KOPT-K1 (cell line): ENCODE results near the gene CARD10.
"Not testable (repeated sequence)": the region's sequence is repeated elsewhere in the genome, so short reads cannot be mapped to it uniquely, and the experiment has no call there.

Experiments
- H3K27ac ChIP-seq: fragments of 200-600 bp; sonication (generic); 2 replicates; pipeline ENCODE4 v1.5.1; 2016; ENCODE audit warnings: antibody characterized with exemption, mild to moderate bottlenecking, low read depth, low read length; ENCODE audit not compliant: poor library complexity, severe bottlenecking
- H3K36me3 ChIP-seq: fragments of 200-600 bp; sonication (generic); 2 replicates; pipeline ENCODE4 v1.5.1; 2017; ENCODE audit warnings: antibody characterized with exemption, mild to moderate bottlenecking, low read length, moderate library complexity; ENCODE audit not compliant: insufficient read depth
- H3K9me3 ChIP-seq: fragments of 200-600 bp; sonication (generic); 2 replicates; pipeline ENCODE4 v1.5.1; 2017; ENCODE audit warnings: antibody characterized with exemption, low read length, mild to moderate bottlenecking; ENCODE audit not compliant: insufficient read depth, poor library complexity, severe bottlenecking

Gene CARD10

GRCh38 chr22:37542959-37543358 lies 23.7 kb upstream of the CARD10 start:
- no peak overlapping the region for H3K27ac ChIP-seq
- no peaks in the 10 kb centered on the region for H3K36me3 ChIP-seq
- no peaks in the 10 kb centered on the region for H3K9me3 ChIP-seq

- H3K27ac ChIP-seq, H3K9me3 ChIP-seq, H3K36me3 ChIP-seq: not testable (repeated sequence)
Observed at GRCh38 chr22:37542416-37542815, 23.2 kb upstream of the CARD10 start.

GRCh38 chr22:37539790-37540189 lies 20.6 kb upstream of the CARD10 start:
- H3K27ac ChIP-seq, H3K9me3 ChIP-seq, H3K36me3 ChIP-seq: not testable (repeated sequence)

DNA sequence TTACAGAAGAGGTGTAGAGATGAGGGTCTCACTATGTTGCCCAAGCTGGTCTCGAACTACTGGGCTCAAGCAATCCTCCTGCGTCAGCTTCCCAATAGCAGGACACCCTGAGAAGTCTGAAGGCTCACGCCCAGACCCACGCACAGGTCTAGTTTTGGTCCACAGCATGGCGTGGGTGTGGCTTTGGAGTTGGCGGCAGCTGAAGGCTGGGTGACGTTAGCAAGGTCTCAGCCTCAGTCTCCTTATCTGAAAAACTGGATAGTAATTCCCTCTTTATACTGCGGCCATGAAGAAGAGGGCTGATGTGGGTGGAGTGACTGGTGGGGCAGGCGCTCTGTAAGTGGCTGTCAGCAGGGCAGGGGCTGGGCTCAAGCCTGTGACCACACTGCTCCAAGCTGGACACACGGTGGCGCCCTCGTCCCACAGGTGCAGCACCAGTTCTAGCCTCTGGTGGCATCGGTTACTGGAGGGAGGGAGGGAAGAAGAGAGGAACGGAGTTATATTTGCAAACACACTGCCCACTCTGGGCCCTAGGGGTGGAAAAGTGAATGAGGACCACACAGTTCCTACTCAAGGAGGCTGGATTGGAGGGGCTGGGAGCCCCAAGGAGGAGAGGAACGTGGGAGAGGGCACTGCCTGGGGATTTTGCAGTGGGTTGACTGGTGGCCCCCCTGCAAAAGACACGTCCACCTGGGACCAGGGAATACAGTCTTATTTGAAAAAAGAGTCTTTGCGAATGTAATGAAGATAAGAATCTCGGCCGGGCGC lies 19.6 kb upstream of the CARD10 start:
- no peak overlapping the region for H3K27ac ChIP-seq
- no peaks in the 10 kb centered on the region for H3K36me3 ChIP-seq
- no peaks in the 10 kb centered on the region for H3K9me3 ChIP-seq

- H3K27ac ChIP-seq, result no peak overlapping the region
- H3K9me3 ChIP-seq, result no peaks in the 10 kb centered on the region
- no peaks in the 10 kb centered on the region for H3K36me3 ChIP-seq
Observed at GRCh38 chr22:37535159-37535558, 15.9 kb upstream of the CARD10 start.

DNA sequence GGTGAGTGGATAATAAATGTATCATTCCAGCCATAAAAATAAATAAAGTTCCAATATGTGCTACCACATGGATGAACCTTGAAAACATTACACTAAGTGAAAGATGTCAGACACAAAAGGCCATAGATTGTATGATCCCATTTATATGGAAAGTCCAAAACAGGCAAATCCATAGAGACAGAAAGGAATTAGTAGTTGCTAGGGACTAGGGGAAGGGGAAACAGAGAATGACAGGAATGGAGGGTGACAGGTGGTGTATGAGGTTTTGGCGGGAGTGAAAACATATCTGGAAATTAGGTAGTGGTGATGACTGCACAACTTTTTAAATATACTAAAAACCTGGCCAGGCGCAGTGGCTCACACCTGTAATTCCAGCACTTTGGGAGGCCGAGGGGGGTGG lies 15.2 kb upstream of the CARD10 start:
- Histone ChIP-seq H3K27ac (no peak overlapping the region), H3K9me3 (no peaks in the 10 kb centered on the region), H3K36me3 (no peaks in the 10 kb centered on the region)

DNA sequence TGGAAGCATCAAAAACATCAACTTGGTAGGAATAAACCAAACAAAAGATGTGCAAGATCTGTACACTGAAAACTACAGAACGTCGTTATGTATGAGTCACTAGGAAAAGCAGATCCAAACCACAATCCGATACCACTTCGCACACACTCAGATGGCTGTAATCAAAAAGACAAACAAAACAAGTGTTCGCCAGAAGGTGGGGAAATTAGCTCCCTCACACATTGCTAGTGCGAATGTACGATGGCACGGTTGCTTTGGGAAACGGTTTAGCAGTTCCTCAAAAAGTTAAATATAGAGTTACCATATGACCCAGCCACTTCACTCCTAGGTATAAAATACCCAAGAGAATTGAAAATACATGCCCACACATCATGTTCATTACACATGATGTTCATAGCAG lies 14.8 kb upstream of the CARD10 start:
- H3K9me3 ChIP-seq, result no peaks in the 10 kb centered on the region
- no peak overlapping the region for H3K27ac ChIP-seq
- no peaks in the 10 kb centered on the region for H3K36me3 ChIP-seq

DNA sequence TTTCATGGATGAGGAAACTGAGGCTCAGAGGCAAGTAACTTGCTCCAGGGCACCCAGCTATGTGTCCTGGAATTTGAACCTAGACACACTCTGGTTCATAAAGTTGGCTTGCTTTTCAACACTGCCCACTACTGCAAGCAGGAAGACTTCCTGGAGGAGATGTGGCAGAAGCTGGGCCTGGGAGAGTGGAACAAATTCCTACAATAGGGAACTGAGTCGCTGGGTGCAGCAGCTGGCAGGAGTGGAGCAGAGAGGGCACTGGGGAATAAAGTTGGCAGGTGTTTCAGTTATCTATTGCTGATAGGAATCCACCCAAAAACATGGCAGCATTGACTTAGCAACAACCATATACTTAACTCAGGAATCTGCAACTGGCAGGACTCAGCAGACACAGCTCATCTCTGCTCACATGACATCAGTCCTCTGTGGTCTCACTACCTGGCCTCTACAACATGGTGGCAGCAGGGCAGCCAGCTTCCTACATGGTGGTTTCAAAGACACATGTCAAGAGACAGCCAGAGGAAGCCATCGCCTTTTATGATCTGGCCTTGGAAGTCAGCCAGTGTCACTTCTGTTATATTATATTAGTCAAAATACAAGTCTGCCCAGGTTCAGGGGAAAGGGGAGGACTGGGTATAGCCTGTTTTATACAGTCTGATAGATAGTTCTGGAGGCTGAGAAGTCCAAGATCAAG lies 10.6 kb upstream of the CARD10 start:
- no peaks in the 10 kb centered on the region for H3K36me3 ChIP-seq
- H3K27ac ChIP-seq, result no peak overlapping the region
- H3K9me3 ChIP-seq, result no peaks in the 10 kb centered on the region

- not testable (repeated sequence) for H3K27ac ChIP-seq, H3K9me3 ChIP-seq, H3K36me3 ChIP-seq
Observed at GRCh38 chr22:37527952-37528351, 8.7 kb upstream of the CARD10 start.

DNA sequence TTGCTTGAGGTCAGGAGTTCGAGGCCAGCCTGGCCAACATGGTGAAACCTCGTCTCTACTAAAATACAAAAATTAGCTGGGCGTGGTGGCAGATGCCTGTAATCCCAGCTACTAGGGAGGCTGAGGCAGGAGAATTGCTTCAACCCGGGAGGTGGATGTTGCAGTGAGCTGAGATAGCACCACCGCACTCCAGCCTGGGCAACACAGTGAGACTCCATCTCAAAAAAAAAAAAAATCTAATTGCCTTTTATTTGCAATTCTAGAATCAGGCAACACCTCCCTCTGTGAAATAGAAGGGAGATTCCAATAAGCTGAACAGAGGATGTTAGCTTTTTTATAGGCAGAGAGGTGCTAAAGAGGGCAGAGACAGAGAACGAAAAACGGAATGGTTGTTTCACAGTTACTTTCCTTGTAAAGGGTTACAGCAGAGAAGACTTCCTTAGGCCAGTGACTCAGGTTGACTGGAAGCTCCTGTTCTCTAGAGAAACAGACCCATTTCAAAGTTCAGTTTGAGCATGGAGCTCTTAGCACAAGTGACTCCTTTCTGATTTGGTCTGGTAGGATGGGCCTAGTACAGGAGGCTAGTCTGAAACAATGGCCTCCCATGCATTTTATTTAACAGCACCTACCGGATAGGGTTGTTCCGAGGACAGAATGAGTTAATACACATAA lies 8.0 kb upstream of the CARD10 start:
- not testable (repeated sequence) for H3K27ac ChIP-seq, H3K36me3 ChIP-seq, H3K9me3 ChIP-seq

DNA sequence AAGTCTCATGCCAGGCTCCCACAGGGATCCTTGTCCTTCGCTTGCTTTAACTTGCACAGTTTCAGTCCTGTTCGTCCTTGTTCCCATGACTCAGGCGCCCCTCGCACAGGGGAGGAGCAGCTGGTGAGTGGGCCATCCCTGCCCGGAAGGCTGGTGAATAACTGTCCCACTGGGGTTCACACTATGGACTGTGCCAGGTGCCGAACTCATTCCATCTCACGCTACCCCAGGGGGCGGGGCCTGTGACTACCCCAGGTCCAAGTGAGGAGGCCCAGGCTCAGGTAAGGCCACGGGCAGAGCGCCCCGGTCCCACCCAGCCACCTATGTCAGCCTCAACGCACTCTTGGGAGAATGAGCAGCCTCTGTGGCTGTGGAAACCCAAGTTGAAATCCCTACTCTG lies 7.2 kb upstream of the CARD10 start:
- H3K9me3 ChIP-seq, result no peaks in the 10 kb centered on the region
- no peaks in the 10 kb centered on the region for H3K36me3 ChIP-seq
- H3K27ac ChIP-seq, result no peak overlapping the region

DNA sequence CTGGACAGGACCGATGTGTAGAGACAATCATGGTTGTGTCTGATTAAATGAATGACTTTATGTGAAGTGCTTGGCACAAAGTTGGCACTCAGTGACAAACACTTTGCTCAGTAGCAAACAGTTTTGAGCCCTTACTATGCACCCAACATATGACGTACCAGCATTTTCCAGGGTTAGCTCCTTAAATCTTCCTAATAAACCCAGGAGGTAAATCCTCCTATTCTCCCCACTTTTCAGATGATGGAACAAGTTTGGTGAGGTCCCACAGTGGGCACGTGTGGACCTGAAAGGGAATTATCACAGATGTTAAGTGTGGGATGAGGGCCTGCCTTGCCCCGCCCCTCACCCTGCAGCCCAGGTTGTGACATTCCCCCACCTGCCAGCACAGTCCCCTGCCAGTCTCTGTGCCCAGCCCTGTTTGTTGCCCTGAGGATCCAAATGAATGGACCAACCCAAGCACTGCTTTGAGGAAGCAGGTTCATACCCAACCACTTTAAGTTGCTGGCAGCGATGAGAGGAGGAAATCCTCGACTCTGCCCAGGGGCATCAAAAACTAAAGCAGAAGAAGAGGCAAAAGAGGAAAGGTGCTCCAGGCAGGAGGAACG lies 6.6 kb upstream of the CARD10 start:
- Histone ChIP-seq H3K9me3 (no peaks in the 10 kb centered on the region), H3K27ac (no peak overlapping the region), H3K36me3 (no peaks in the 10 kb centered on the region)

GRCh38 chr22:37525073-37525745 lies 6.0 kb upstream of the CARD10 start:
- H3K27ac ChIP-seq, result no peak overlapping the region
- H3K36me3 ChIP-seq, result no peaks in the 10 kb centered on the region
- no peaks in the 10 kb centered on the region for H3K9me3 ChIP-seq

GRCh38 chr22:37522482-37522881 lies 3.3 kb upstream of the CARD10 start:
- Histone ChIP-seq H3K9me3 (no peaks in the 10 kb centered on the region), H3K36me3 (no peaks in the 10 kb centered on the region), H3K27ac (no peak overlapping the region)

- H3K36me3 ChIP-seq, result no peaks in the 10 kb centered on the region
- no peak overlapping the region for H3K27ac ChIP-seq
- H3K9me3 ChIP-seq, result no peaks in the 10 kb centered on the region
Observed at GRCh38 chr22:37521236-37521739, 2.1 kb upstream of the CARD10 start.
